Breast epithelium (tissue), 4 donors: ENCODE measurements around the gene COL4A2. TPM values are rescaled to one million over a fixed set of nuclear protein-coding genes. Genes with fewer than 3 reads are reported as not detected.

Experiments used
- DNase-seq, 2 donors: peaks; one replicate each; pipeline ENCODE4 v3.0.0-alpha.2; 2019; ENCODE audit warnings: low spot score in 2 of 2
- H3K27ac ChIP-seq, 2 donors: fragments of 200-600 bp; sonication (generic) in 1 of 2; one replicate each; pipeline ENCODE4 v1.5.1; 2016 to 2019; ENCODE audit warnings: mild to moderate bottlenecking in 1 of 2
- H3K27me3 ChIP-seq, 2 donors: fragments of 200-600 bp; sonication (generic) in 1 of 2; one replicate each; pipeline versions ENCODE4 v1.5.1 to v1.6.0; 2017 to 2019; ENCODE audit warnings: control low read depth in 1 of 2, mild to moderate bottlenecking in 1 of 2
- H3K36me3 ChIP-seq: fragments of 200-600 bp; one replicate; pipeline ENCODE4 v1.5.1; 2019
- H3K4me1 ChIP-seq, 2 donors: fragments of 200-600 bp; sonication (generic); one replicate each; pipeline ENCODE4 v1.5.1; 2016 to 2019; ENCODE audit warnings: control low read depth in 1 of 2
- H3K4me3 ChIP-seq, 3 donors: fragments of 200-600 bp; sonication (generic); 1 replicate in 2 of 3; 2 replicates in 1 of 3; pipeline ENCODE4 v1.5.1; 2016 to 2019; ENCODE audit warnings: mild to moderate bottlenecking in 3 of 3, moderate library complexity in 2 of 3
- H3K9me3 ChIP-seq, 2 donors: fragments of 200-600 bp; sonication (generic) in 1 of 2; one replicate each; pipeline ENCODE4 v1.5.1; 2016 to 2019; ENCODE audit warnings: control low read depth in 1 of 2
- POLR2A ChIP-seq: fragments of 450-650 bp; IDR thresholded peaks from one replicate; pipeline ENCODE4 v1.6.1; 2016; ENCODE audit warnings: antibody characterized with exemption, mild to moderate bottlenecking, moderate library complexity
- POLR2AphosphoS5 ChIP-seq, 3 donors: sonication (generic); formaldehyde crosslinking; IDR thresholded peaks; one replicate each; pipeline ENCODE4 v1.6.1; 2017; ENCODE audit warnings: antibody characterized with exemption in 3 of 3
- intact Hi-C: fragments of 100-400 bp; cut with DNase I; formaldehyde crosslinking; loops from one replicate; pipeline ENCODE4 v1.15.1; 2023; ENCODE audit warnings: low total_unique reads
- total RNA-seq, 3 donors: library from RNA; depleted of rRNA; stranded (reverse); fragments of >200 nt; gene quantifications; one replicate each; pipeline ENCODE4 v1.1.0, GENCODE V29; 2016
- TF ChIP-seq, protein P1 (sequence below), 3 donors: fragments of 450-650 bp; IDR thresholded peaks; one replicate each; pipeline ENCODE4 v1.5.1; 2016 to 2017; ENCODE audit warnings: antibody characterized with exemption in 3 of 3, mild to moderate bottlenecking in 3 of 3, moderate library complexity in 3 of 3

The COL4A2 gene
- total RNA-seq, 3 donors from 2014 or later: 107 to 841 (median 307) TPM

DNA sequence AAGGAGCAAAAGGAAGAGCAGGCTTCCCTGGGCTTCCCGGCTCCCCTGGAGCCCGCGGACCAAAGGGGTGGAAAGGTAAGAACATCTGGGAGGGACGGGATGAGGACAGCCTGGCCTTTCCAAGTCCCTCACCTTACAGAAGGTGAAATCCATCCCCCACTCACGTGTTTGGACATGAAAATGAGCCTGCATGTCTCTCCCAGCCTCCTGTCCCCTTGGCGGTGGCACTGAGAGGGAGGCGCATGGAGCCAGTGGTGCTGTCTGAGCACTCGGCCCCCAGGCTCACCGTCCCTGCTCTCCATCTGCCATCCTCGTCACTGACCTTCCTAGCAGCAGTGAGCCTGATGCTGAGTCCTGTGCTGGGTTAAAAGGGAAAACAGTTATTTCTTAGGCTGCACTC is 150.3 kb downstream of the COL4A2 start:
- Histone ChIP-seq H3K4me1 (no peaks in the 10 kb centered on the region), H3K9me3 (no peaks in the 10 kb centered on the region), H3K27ac (no peak overlapping the region), H3K4me3 (no peak overlapping the region), H3K27me3 (no peaks in the 10 kb centered on the region), H3K36me3 (no peaks in the 10 kb centered on the region)
- no peak for TF ChIP-seq POLR2A
- TF ChIP-seq POLR2AphosphoS5 (IDR thresholded peaks at IDR 0.05): no peak
- TF ChIP-seq, protein P1, sequence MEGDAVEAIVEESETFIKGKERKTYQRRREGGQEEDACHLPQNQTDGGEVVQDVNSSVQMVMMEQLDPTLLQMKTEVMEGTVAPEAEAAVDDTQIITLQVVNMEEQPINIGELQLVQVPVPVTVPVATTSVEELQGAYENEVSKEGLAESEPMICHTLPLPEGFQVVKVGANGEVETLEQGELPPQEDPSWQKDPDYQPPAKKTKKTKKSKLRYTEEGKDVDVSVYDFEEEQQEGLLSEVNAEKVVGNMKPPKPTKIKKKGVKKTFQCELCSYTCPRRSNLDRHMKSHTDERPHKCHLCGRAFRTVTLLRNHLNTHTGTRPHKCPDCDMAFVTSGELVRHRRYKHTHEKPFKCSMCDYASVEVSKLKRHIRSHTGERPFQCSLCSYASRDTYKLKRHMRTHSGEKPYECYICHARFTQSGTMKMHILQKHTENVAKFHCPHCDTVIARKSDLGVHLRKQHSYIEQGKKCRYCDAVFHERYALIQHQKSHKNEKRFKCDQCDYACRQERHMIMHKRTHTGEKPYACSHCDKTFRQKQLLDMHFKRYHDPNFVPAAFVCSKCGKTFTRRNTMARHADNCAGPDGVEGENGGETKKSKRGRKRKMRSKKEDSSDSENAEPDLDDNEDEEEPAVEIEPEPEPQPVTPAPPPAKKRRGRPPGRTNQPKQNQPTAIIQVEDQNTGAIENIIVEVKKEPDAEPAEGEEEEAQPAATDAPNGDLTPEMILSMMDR (IDR thresholded peaks at IDR 0.05): no peak
- DNase-seq: no peak
- intact Hi-C loops: no loop called here

DNA sequence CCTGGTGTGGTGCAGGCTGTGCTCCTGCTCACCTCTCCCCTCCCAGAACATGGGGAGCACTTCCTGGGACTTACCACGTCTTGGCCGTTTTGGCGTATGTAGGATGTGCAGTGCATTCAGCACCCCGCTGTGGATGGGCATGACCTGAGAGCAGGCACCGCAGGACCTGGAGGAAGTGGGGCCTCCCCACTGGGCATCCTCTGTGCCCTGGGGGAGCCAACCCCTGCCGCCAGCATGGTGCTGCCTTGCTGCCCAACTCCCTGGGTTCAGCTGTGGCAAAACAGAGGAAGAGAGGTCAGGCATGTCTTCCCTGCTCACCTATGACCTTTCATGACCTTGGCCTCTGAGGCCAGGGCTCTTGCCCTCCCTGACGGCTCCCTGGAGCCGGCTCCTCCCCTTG is 150.9 kb downstream of the COL4A2 start:
- Histone ChIP-seq H3K27me3 (no peaks in the 10 kb centered on the region), H3K9me3 (no peaks in the 10 kb centered on the region), H3K4me3 (no peak overlapping the region), H3K36me3 (no peaks in the 10 kb centered on the region), H3K4me1 (no peaks in the 10 kb centered on the region), H3K27ac (no peak overlapping the region)
- no peak for TF ChIP-seq POLR2A
- TF ChIP-seq POLR2AphosphoS5 (IDR thresholded peaks at IDR 0.05): no peak
- TF ChIP-seq, protein P1 (IDR thresholded peaks at IDR 0.05): no peak
- intact Hi-C loops: no loop called here
- DNase-seq: no peak

DNA sequence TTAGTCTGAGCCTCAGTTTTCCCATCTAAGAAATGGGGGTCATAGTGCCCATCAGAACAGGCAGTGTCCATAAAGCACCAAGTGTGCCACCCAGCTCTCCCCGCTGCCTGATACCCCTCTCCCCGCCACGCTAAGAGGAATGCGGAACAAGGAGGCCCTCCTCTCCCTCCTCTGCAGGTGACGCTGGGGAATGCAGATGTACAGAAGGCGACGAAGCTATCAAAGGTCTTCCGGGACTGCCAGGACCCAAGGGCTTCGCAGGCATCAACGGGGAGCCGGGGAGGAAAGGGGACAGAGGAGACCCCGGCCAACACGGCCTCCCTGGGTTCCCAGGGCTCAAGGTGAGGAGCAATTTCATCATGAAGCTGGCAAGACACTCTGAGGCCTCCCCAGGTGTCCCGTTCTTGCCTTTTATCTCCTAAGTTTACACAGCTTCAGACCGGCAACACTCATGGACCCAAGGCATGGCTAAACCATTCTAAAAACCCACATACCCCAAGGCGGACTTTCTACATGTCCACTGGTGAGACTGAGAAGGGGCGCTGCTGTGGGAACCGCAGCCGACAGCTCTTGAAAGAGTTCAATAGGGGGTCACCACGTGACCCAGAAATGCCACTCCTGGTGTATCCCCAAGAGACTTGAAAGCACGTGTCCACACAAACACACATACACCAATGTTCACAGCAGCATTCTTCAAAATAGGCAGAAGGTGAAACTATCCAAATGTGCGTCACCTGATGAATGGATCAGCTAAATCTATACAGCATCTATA is 151.7 kb downstream of the COL4A2 start:
- no peaks in the 10 kb centered on the region for H3K4me1 ChIP-seq
- H3K36me3 ChIP-seq: no peaks in the 10 kb centered on the region
- intact Hi-C loops: no loop called here

DNA sequence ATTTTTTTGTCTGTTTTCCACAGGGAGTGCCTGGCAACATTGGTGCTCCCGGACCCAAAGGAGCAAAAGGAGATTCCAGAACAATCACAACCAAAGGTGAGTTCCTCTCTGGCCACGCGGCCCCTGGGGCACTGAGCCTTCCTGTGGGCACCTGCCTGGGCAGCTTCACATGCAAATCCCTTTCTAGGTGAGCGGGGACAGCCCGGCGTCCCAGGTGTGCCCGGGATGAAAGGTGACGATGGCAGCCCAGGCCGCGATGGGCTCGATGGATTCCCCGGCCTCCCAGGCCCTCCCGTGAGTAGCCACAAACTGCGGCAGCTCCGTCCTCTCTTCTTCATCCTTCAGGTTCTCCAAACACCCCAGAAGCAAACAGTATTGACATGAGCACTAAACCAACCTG is 155.0 kb downstream of the COL4A2 start:
- no peaks in the 10 kb centered on the region for H3K27me3 ChIP-seq
- H3K4me3 ChIP-seq: no peak overlapping the region
- H3K36me3 ChIP-seq: no peaks in the 10 kb centered on the region
- no peaks in the 10 kb centered on the region for H3K9me3 ChIP-seq
- no peaks in the 10 kb centered on the region for H3K4me1 ChIP-seq
- intact Hi-C loops: no loop called here
- DNase-seq: no peak
- no peak overlapping the region for H3K27ac ChIP-seq
- TF ChIP-seq POLR2A: no peak

More for the DNA sequence above, 151.7 kb downstream of the COL4A2 start:
- Histone ChIP-seq H3K27me3 (no peaks in the 10 kb centered on the region), H3K27ac (no peak overlapping the region), H3K4me3 (no peak overlapping the region), H3K9me3 (no peaks in the 10 kb centered on the region)
- TF ChIP-seq, protein P1 (IDR thresholded peaks at IDR 0.05): no peak
- TF ChIP-seq POLR2A: no peak
- no peak for TF ChIP-seq POLR2AphosphoS5 (IDR thresholded peaks at IDR 0.05)
- DNase-seq: no peak

DNA sequence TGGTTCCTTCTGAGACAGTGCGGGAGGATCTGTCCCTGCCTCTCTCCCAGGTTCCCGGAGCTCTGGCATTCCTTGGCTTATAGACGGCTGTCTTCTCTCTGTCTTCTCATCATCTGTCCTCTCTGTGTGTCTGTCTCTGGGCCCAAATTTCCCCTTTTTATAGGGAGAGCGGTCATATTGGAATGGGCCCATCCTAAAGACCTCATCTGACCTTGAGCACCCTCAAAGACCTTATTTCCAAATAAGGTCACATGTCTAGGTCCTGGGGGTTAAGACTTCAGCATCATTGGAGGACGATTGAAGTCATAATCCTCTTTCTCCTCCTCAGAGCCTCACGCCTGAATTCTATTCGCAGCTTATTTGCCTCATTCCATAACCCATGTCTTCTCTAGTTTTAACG is 156.1 kb downstream of the COL4A2 start:
- H3K4me3 ChIP-seq: no peak overlapping the region
- TF ChIP-seq, protein P1 (IDR thresholded peaks at IDR 0.05): no peak
- no peak for TF ChIP-seq POLR2A
- no peak for TF ChIP-seq POLR2AphosphoS5 (IDR thresholded peaks at IDR 0.05)
- no peaks in the 10 kb centered on the region for H3K36me3 ChIP-seq
- H3K27ac ChIP-seq: no peak overlapping the region
- intact Hi-C loops: no loop called here
- no peaks in the 10 kb centered on the region for H3K4me1 ChIP-seq
- no peak for DNase-seq
- H3K27me3 ChIP-seq: no peaks in the 10 kb centered on the region
- H3K9me3 ChIP-seq: no peaks in the 10 kb centered on the region
